H9 (cell line): Measurements from ENCODE around the gene COL18A1. TPM values are rescaled to one million over a fixed set of nuclear protein-coding genes. Genes with fewer than 3 reads are reported as not detected.

Experiments
- DNase-seq: peaks from one replicate; pipeline ENCODE4 v3.0.0-alpha.2; 2017
- H2AFZ ChIP-seq: one replicate; pipeline ENCODE4 v1.6.1; 2013; ENCODE audit warnings: mild to moderate bottlenecking, low read length, control low read depth, moderate library complexity
- H2AK5ac ChIP-seq: 2 replicates; pipeline ENCODE4 v1.6.1; 2013; ENCODE audit warnings: low read length, control low read depth, mixed read lengths; ENCODE audit not compliant: insufficient read length
- H2BK120ac ChIP-seq: one replicate; pipeline ENCODE4 v1.6.1; 2013; ENCODE audit warnings: low read depth, mild to moderate bottlenecking, low read length, control low read depth, inconsistent platforms; ENCODE audit not compliant: poor library complexity, severe bottlenecking
- H2BK12ac ChIP-seq: 2 replicates; pipeline ENCODE4 v1.6.1; 2013; ENCODE audit warnings: low read length, control low read depth, mixed read lengths, low read depth; ENCODE audit not compliant: insufficient read length
- H2BK15ac ChIP-seq: 2 replicates; pipeline ENCODE4 v1.6.1; 2013; ENCODE audit warnings: low read depth, low read length, control low read depth
- H2BK20ac ChIP-seq: one replicate; pipeline ENCODE4 v1.6.1; 2013; ENCODE audit warnings: low read depth, mild to moderate bottlenecking, low read length, control low read depth, inconsistent platforms; ENCODE audit not compliant: poor library complexity, severe bottlenecking
- H2BK5ac ChIP-seq: 2 replicates; pipeline ENCODE4 v1.6.1; 2013; ENCODE audit warnings: low read length, control low read depth, mixed read lengths; ENCODE audit not compliant: insufficient read length
- H3K14ac ChIP-seq: 2 replicates; pipeline ENCODE4 v1.6.1; 2013; ENCODE audit warnings: low read length, control low read depth; ENCODE audit not compliant: insufficient read depth
- H3K18ac ChIP-seq: 2 replicates; pipeline ENCODE4 v1.6.1; 2013; ENCODE audit warnings: low read depth, mild to moderate bottlenecking, mixed read lengths, low read length, control low read depth; ENCODE audit not compliant: insufficient read length
- H3K23ac ChIP-seq: 2 replicates; pipeline ENCODE4 v1.6.1; 2013; ENCODE audit warnings: low read length, control low read depth, mixed read lengths, low read depth; ENCODE audit not compliant: insufficient read length
- H3K23me2 ChIP-seq: 2 replicates; pipeline ENCODE4 v1.6.1; 2013; ENCODE audit warnings: low read depth, mild to moderate bottlenecking, mixed read lengths, low read length, control low read depth; ENCODE audit not compliant: insufficient read length, poor library complexity, severe bottlenecking
- H3K27ac ChIP-seq: 2 replicates; pipeline ENCODE4 v1.5.1; 2013; ENCODE audit warnings: low read length, control low read depth, mixed read lengths, low read depth; ENCODE audit not compliant: insufficient read length
- H3K27me3 ChIP-seq: 2 replicates; pipeline ENCODE4 v1.6.1; 2013; ENCODE audit warnings: low read length, control low read depth, inconsistent platforms; ENCODE audit not compliant: insufficient read depth
- H3K4ac ChIP-seq: 2 replicates; pipeline ENCODE4 v1.6.1; 2013; ENCODE audit warnings: low read depth, mild to moderate bottlenecking, control low read depth, inconsistent platforms, low read length, moderate library complexity
- H3K4me1 ChIP-seq: 2 replicates; pipeline ENCODE4 v1.6.1; 2013; ENCODE audit warnings: low read length, control low read depth, inconsistent platforms; ENCODE audit not compliant: insufficient read depth
- H3K4me2 ChIP-seq: 2 replicates; pipeline ENCODE4 v1.6.1; 2013; ENCODE audit warnings: low read length, control low read depth, mixed read lengths; ENCODE audit not compliant: insufficient read length, insufficient read depth
- H3K56ac ChIP-seq: 2 replicates; pipeline ENCODE4 v1.6.1; 2013; ENCODE audit warnings: low read depth, mild to moderate bottlenecking, mixed read lengths, low read length, control low read depth; ENCODE audit not compliant: insufficient read length
- H3K79me1 ChIP-seq: 2 replicates; pipeline ENCODE4 v1.6.1; 2013; ENCODE audit warnings: low read depth, mild to moderate bottlenecking, moderate library complexity, low read length, control low read depth, inconsistent platforms; ENCODE audit not compliant: insufficient read depth, poor library complexity, severe bottlenecking
- H3K79me2 ChIP-seq: 2 replicates; pipeline ENCODE4 v1.6.1; 2013; ENCODE audit warnings: low read length, control low read depth, inconsistent platforms; ENCODE audit not compliant: insufficient read depth
- H3K9ac ChIP-seq: 2 replicates; pipeline ENCODE4 v1.6.1; 2013; ENCODE audit warnings: low read length, control low read depth, mixed read lengths; ENCODE audit not compliant: insufficient read length; ENCODE audit errors: extremely low read depth
- H3K9me3 ChIP-seq: one replicate; pipeline ENCODE4 v1.6.1; 2013; ENCODE audit warnings: low read depth, low read length, inconsistent platforms; ENCODE audit not compliant: control insufficient read depth
- H3T11ph ChIP-seq: one replicate; pipeline ENCODE4 v1.6.1; 2013; ENCODE audit warnings: mild to moderate bottlenecking, low read length, control low read depth, inconsistent platforms
- H4K20me1 ChIP-seq: one replicate; pipeline ENCODE4 v1.6.1; 2013; ENCODE audit not compliant: control insufficient read depth, insufficient read length, insufficient read depth
- H4K5ac ChIP-seq: 2 replicates; pipeline ENCODE4 v1.6.1; 2013; ENCODE audit warnings: low read depth, mild to moderate bottlenecking, mixed read lengths, low read length, control low read depth; ENCODE audit not compliant: insufficient read length
- H4K8ac ChIP-seq: replicated peaks from 2 replicates; pipeline ENCODE4 v1.6.1; 2013; ENCODE audit warnings: low read length, control low read depth, mixed read lengths, low read depth; ENCODE audit not compliant: insufficient read length
- H4K91ac ChIP-seq: 2 replicates; pipeline ENCODE4 v1.6.1; 2013; ENCODE audit warnings: low read depth, mild to moderate bottlenecking, moderate library complexity, mixed read lengths, low read length, control low read depth; ENCODE audit not compliant: insufficient read length
- H3K27ac Mint-ChIP-seq, 3 experiments: 2 replicates in 2 of 3; 3 replicates in 1 of 3; pipeline ENCODE4 v1.8.0; 2020 to 2021; ENCODE audit warnings: mixed read lengths in 3 of 3, mild to moderate bottlenecking in 1 of 3, moderate library complexity in 1 of 3
- H3K27me3 Mint-ChIP-seq: 2 replicates; pipeline ENCODE4 v1.8.0; 2021; ENCODE audit warnings: low read depth, mild to moderate bottlenecking, moderate library complexity, mixed read lengths
- H3K36me3 Mint-ChIP-seq, 3 experiments: 2 replicates in 2 of 3; 3 replicates in 1 of 3; pipeline ENCODE4 v1.8.0; 2020 to 2021; ENCODE audit warnings: low read depth in 3 of 3, mixed read lengths in 3 of 3; ENCODE audit not compliant: insufficient read depth in 1 of 3
- H3K4me1 Mint-ChIP-seq, 2 experiments: 2 replicates each; pipeline ENCODE4 v1.8.0; 2020; ENCODE audit warnings: mixed read lengths in 2 of 2
- H3K4me3 Mint-ChIP-seq, 2 experiments: 2 replicates in 1 of 2; 3 replicates in 1 of 2; pipeline ENCODE4 v1.8.0; 2020 to 2021; ENCODE audit warnings: mild to moderate bottlenecking in 2 of 2, mixed read lengths in 2 of 2, moderate library complexity in 1 of 2
- H3K9me3 Mint-ChIP-seq, 2 experiments: 2 replicates in 1 of 2; 3 replicates in 1 of 2; pipeline ENCODE4 v1.8.0; 2020; ENCODE audit warnings: mild to moderate bottlenecking in 2 of 2, mixed read lengths in 2 of 2, moderate library complexity in 1 of 2
- WGBS: extraction: QIAGEN DNeasy Blood & Tissue Kit; methylation state at CpG from one replicate; pipeline ENCODE4 v1.1.7; 2013; ENCODE audit warnings: missing lambda C conversion rate, low lambda C conversion rate, mixed read lengths; ENCODE audit not compliant: insufficient read length; ENCODE audit errors: extremely low coverage; 5-methylcytosine and 5-hydroxymethylcytosine counted together
- total RNA-seq: library from RNA; stranded (reverse); gene quantifications from 2 replicates; pipeline ENCODE4 v1.2.1, GENCODE V29; 2021
- TF ChIP-seq, protein P1 (sequence below): fragments of 200-600 bp; sonication (generic); conservative IDR thresholded peaks from 3 replicates; pipeline ENCODE4 v1.8.0; 2021; ENCODE audit warnings: antibody characterized with exemption, mild to moderate bottlenecking

COL18A1 gene
- total RNA-seq, 1 experiment from 2014 or later, result 232 TPM

DNA sequence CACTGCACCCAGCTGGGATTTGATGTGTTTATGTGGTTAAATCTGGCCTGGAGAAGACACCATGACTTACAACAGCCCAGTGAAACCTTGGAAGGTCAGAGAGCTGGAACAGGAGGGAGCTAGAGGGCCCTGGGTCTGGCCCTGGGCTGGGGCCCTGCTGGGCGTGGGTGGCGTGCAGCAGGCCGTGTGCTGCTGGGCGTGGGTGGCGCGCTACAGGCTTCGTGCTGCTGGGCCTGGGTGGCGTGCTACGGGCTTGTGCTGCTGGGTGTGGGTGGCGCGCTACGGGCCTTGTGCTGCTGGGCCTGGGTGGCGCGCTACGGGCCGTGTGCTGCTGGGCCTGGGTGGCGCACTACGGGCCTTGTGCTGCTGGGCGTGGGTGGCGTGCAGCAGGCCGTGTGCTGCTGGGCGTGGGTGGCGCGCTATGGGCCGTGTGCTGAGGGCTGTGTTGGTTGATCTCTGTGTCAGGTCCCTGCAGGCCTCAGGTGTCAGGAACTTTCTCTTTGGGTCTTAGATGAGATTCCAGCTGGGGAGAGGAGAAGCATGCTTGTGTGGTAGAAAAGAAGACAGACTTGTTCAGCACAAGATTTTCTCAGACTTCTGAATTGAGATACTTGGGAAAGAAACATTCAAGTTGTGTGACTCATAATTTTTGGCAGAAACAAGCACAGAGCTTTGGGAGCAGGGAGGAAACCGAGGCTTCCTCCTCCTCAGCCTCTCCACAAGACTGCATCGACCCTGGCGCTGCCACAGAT is 66.0 kb downstream of the COL18A1 start:
- no peak overlapping the region for H2AFZ ChIP-seq
- peaks cover 0 to 2% of the 10 kb centered on the region in 2 experiments; a peak in 1 of 5 replicates for H3K9me3 Mint-ChIP-seq

More for the DNA sequence above, 66.0 kb downstream of the COL18A1 start:
- Histone ChIP-seq H2BK5ac (no peak overlapping the region), H4K91ac (no peak overlapping the region), H3K9ac (no peak overlapping the region), H3K4me2 (no peak overlapping the region), H3T11ph (no peak overlapping the region), H2BK120ac (no peak overlapping the region), H2BK15ac (no peak overlapping the region; the same call in 1 of the 2 replicates), H3K18ac (no peak overlapping the region), H3K27me3 (no peaks in the 10 kb centered on the region), H4K20me1 (no peaks in the 10 kb centered on the region), H3K27ac (no peak overlapping the region), H4K8ac (no peak overlapping the region), H3K56ac (no peak overlapping the region), H3K79me1 (peaks cover 10% of the 10 kb centered on the region), H3K4ac (no peak overlapping the region), H3K4me1 (no peaks in the 10 kb centered on the region), H3K9me3 (no peaks in the 10 kb centered on the region), H3K79me2 (no peaks in the 10 kb centered on the region; the same call in 1 of the 2 replicates), H2BK12ac (no peak overlapping the region), H4K5ac (no peak overlapping the region), H3K23me2 (no peaks in the 10 kb centered on the region), H3K23ac (no peak overlapping the region), H3K14ac (no peak overlapping the region; the same call in 1 of the 2 replicates), H2BK20ac (no peak overlapping the region), H2AK5ac (no peak overlapping the region)
- Mint-ChIP-seq H3K36me3 (peaks cover 7 to 47% (median 23%) of the 10 kb centered on the region in 3 experiments; a peak in 6 of 7 replicates), H3K27ac (peak overlapping the region; percentile 41 to 94 (median 91); a peak in 6 of 7 replicates), H3K4me1 (peaks cover 6 to 14% of the 10 kb centered on the region in 2 experiments; a peak in 3 of 4 replicates), H3K27me3 (no peaks in the 10 kb centered on the region; the same call in 1 of the 2 replicates), H3K4me3 (no peak overlapping the region)
- no peak for DNase-seq
- no CpG with 5 or more reads among the region's 28 CpGs for WGBS
- TF ChIP-seq, protein P1, sequence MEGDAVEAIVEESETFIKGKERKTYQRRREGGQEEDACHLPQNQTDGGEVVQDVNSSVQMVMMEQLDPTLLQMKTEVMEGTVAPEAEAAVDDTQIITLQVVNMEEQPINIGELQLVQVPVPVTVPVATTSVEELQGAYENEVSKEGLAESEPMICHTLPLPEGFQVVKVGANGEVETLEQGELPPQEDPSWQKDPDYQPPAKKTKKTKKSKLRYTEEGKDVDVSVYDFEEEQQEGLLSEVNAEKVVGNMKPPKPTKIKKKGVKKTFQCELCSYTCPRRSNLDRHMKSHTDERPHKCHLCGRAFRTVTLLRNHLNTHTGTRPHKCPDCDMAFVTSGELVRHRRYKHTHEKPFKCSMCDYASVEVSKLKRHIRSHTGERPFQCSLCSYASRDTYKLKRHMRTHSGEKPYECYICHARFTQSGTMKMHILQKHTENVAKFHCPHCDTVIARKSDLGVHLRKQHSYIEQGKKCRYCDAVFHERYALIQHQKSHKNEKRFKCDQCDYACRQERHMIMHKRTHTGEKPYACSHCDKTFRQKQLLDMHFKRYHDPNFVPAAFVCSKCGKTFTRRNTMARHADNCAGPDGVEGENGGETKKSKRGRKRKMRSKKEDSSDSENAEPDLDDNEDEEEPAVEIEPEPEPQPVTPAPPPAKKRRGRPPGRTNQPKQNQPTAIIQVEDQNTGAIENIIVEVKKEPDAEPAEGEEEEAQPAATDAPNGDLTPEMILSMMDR, result no peak
